Mesothelial cell of epicardium (in vitro differentiated cells): ENCODE data around the gene ITGAV. TPM values are rescaled to one million over a fixed set of nuclear protein-coding genes. Genes with fewer than 3 reads are reported as not detected.

Experiments used
- DNase-seq, 2 experiments: peaks; one replicate each; pipeline ENCODE4 v3.0.0; 2021; ENCODE audit warnings: low spot score in 2 of 2; ENCODE audit not compliant: unreplicated experiment in 2 of 2
- H3K27ac Mint-ChIP-seq: 2 replicates; pipeline ENCODE4 v1.8.0; 2021; ENCODE audit warnings: mixed read lengths
- H3K27me3 Mint-ChIP-seq: 2 replicates; pipeline ENCODE4 v1.8.0; 2021; ENCODE audit warnings: low read depth, mixed read lengths
- H3K36me3 Mint-ChIP-seq: 2 replicates; pipeline ENCODE4 v1.8.0; 2021; ENCODE audit warnings: mixed read lengths
- H3K4me1 Mint-ChIP-seq: 2 replicates; pipeline ENCODE4 v1.8.0; 2021; ENCODE audit warnings: mixed read lengths
- H3K4me3 Mint-ChIP-seq: 2 replicates; pipeline ENCODE4 v1.8.0; 2021; ENCODE audit warnings: mild to moderate bottlenecking, moderate library complexity, mixed read lengths
- H3K9me3 Mint-ChIP-seq: 2 replicates; pipeline ENCODE4 v1.8.0; 2021; ENCODE audit warnings: mixed read lengths
- CTCF ChIP-seq: fragments of 200-600 bp; sonication (generic); IDR thresholded peaks from one replicate; pipeline ENCODE4 v1.5.0; 2021; ENCODE audit warnings: antibody characterized with exemption; ENCODE audit not compliant: unreplicated experiment
- total RNA-seq: library from RNA; stranded (reverse); gene quantifications from 3 replicates; pipeline ENCODE4 v1.2.1, GENCODE V29; 2021

The ITGAV gene
- total RNA-seq, 1 donor from 2014 or later, result 100 TPM

- H3K27me3 Mint-ChIP-seq, result no peaks in the 10 kb centered on the region
- peaks cover 5% of the 10 kb centered on the region for H3K36me3 Mint-ChIP-seq
- no peak for DNase-seq
- no peak for TF ChIP-seq CTCF
- H3K27ac Mint-ChIP-seq, result peak overlapping the region; percentile 81
- peaks cover 35% of the 10 kb centered on the region for H3K4me1 Mint-ChIP-seq
- H3K9me3 Mint-ChIP-seq, result no peaks in the 10 kb centered on the region
- H3K4me3 Mint-ChIP-seq, result no peak overlapping the region
Observed at GRCh38 chr2:186607660-186608324, 17.9 kb downstream of the ITGAV start.

DNA sequence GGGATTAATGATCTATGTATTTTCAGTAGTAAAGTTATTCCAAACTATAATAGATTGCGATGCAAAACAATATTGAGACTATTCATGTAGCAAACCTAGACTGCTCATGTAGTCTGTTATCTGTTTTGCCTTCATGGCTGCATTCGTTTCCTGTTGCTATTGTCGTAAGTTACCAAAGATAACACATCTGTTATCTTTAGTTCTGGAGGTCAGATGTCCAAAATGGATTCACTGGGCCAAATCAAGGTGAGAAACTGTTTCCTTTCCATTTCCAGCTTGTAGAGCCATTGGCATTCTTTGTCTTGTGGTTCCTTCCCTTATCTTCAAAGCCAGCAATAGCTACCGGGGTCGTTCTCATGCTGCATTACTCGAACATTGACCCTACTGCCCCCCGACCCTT, 20.9 kb downstream of the ITGAV start:
- Mint-ChIP-seq H3K27me3 (no peaks in the 10 kb centered on the region), H3K36me3 (peaks cover 5% of the 10 kb centered on the region), H3K4me3 (no peak overlapping the region), H3K4me1 (peaks cover 43% of the 10 kb centered on the region), H3K27ac (peak overlapping the region; percentile 73), H3K9me3 (no peaks in the 10 kb centered on the region)
- DNase-seq, result no peak
- no peak for TF ChIP-seq CTCF

DNA sequence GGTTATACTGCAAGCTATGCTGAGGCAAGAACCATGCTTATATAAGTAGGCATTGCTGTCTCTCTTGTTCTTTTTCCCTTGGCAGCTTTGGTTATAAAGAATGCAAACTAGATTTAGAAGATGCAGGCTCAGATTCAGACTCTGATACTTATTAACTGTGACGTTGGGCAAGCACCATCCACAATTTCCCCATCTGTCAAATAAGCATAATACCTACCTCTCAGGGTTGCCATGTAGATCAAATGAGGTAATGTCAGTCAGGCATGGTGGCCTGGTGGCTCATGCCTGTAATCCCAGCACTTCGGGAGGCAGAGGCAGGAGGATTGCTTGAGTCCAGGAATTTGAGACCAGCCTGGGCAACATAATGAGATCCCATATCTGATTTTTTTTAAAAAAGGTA, 21.7 kb downstream of the ITGAV start:
- Mint-ChIP-seq H3K27ac (peak overlapping the region; percentile 55), H3K36me3 (peaks cover 5% of the 10 kb centered on the region), H3K4me1 (peaks cover 45% of the 10 kb centered on the region), H3K9me3 (no peaks in the 10 kb centered on the region), H3K27me3 (no peaks in the 10 kb centered on the region), H3K4me3 (no peak overlapping the region)
- no peak for TF ChIP-seq CTCF
- no peak for DNase-seq

DNA sequence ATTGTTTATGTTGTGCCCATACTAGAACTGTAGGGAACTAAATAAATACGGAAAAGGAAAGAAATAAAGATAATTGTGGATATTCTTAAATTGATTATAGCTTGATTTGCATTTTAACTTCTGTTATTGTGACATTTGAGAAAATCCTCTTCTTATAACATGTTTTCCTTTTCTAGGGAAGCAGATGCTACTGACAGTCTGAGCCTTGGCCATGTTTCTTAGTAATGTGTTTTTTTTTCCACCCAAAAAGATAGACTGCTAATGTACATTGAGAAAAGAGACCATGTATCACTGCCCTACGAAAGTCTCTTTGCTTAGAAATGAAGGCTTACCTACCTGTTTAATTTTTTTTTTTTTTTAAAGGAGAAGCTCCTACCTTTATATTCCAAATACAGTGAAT, 22.2 kb downstream of the ITGAV start:
- Mint-ChIP-seq H3K4me3 (no peak overlapping the region), H3K9me3 (no peaks in the 10 kb centered on the region), H3K36me3 (peaks cover 5% of the 10 kb centered on the region), H3K4me1 (peaks cover 45% of the 10 kb centered on the region), H3K27me3 (no peaks in the 10 kb centered on the region), H3K27ac (peak overlapping the region; percentile 84)
- no peak for DNase-seq
- no peak for TF ChIP-seq CTCF

DNA sequence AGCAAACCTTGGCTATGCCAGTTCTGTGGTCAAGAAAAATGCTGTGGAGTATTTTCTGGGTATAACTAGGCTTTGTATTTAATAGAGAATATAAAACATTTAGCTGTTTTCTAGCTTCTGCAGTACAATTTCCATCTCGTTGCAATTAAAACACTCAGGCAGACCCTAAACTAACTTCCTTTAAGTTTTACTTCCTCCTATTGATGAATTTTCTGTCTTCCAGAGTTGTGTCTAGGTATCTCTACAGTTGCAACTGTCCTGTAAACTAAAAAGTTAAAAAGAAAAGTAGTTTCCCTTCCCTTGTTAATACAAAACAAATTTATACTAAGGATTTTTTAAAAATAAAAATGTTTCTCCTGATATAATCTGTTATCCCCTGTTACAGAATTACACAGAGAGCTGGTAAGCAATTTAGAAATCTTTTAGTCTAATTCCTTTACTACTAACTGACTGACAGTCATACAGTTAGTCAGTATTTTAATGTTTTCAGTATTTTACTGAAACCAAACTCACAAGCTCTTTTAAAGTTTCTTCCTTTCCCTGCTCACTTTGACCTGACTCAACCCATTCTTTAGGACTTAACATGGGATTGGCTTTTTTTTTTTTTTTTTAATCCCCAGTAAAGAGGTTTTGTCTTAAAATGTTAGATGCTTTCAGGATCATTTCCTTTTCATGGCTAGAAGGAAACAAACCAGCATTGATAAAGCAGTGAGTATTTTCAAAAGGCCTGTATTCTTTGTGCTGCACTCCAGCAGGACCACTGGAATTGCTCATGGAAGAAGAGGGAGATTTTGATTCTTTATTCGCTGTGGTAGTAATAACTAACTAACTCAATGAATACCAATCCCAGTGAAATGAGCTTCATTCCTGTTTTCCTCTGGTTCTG, 22.9 kb downstream of the ITGAV start:
- Mint-ChIP-seq H3K27me3 (no peaks in the 10 kb centered on the region), H3K27ac (peak overlapping the region; percentile 84), H3K4me3 (no peak overlapping the region), H3K9me3 (no peaks in the 10 kb centered on the region), H3K36me3 (peaks cover 3% of the 10 kb centered on the region), H3K4me1 (peaks cover 45% of the 10 kb centered on the region)
- no peak for DNase-seq
- no peak for TF ChIP-seq CTCF
